HUES6 (cell line): ENCODE results near the gene PITPNC1.
"Not testable (repeated sequence)": the region's sequence is repeated elsewhere in the genome, so short reads cannot be mapped to it uniquely, and the experiment has no call there.

Experiments
- H3K27ac ChIP-seq: 2 replicates; pipeline ENCODE4 v1.7.0; 2013; ENCODE audit warnings: low read depth, mild to moderate bottlenecking, low read length, inconsistent platforms
- H3K27me3 ChIP-seq: 2 replicates; pipeline ENCODE4 v1.6.1; 2013; ENCODE audit warnings: low read length; ENCODE audit not compliant: control insufficient read depth, insufficient read depth
- H3K36me3 ChIP-seq: 2 replicates; pipeline ENCODE4 v1.6.1; 2013; ENCODE audit warnings: low read length; ENCODE audit not compliant: control insufficient read depth, insufficient read depth
- H3K4me1 ChIP-seq: 2 replicates; pipeline ENCODE4 v1.6.1; 2013; ENCODE audit warnings: low read length; ENCODE audit not compliant: control insufficient read depth, insufficient read depth
- H3K4me3 ChIP-seq: 2 replicates; pipeline ENCODE4 v1.5.1; 2013; ENCODE audit warnings: low read depth, low read length
- H3K9ac ChIP-seq: one replicate; pipeline ENCODE4 v1.6.1; 2013; ENCODE audit warnings: mild to moderate bottlenecking, low read length
- H3K9me3 ChIP-seq: 2 replicates; pipeline ENCODE4 v1.6.1; 2013; ENCODE audit warnings: low read depth, low read length; ENCODE audit not compliant: control insufficient read depth, insufficient read depth

The PITPNC1 gene

GRCh38 chr17:67503739-67504138, 126.7 kb downstream of the PITPNC1 start:
- Histone ChIP-seq H3K4me3 (no peak overlapping the region), H3K9ac (no peak overlapping the region), H3K36me3 (no peaks in the 10 kb centered on the region), H3K27ac (0 out of 2 replicates have a peak overlapping the region, but pooled peaks have one; percentile 35), H3K27me3 (no peaks in the 10 kb centered on the region), H3K9me3 (peaks cover 11% of the 10 kb centered on the region), H3K4me1 (peaks cover 31% of the 10 kb centered on the region)

DNA sequence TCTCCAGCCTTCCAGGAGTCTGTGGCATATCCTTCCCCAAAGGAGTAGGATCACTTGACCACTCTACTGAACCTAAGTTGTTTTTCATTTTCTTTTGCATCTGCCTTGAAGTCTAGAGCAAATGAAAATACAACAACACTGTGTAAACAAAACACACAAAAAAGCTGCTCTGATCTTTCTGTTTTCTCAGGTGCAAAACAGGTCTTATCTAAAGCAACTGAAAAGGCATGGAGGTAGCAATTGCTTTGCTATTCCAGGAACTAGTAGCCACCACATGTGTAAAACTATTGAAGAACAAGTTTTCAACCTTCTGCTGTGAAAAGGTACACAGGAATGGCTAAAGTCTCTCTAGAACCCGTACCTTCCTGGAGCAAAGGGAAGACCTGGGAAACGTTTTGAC, 127.1 kb downstream of the PITPNC1 start:
- Histone ChIP-seq H3K4me3 (no peak overlapping the region), H3K27ac (0 out of 2 replicates have a peak overlapping the region, but pooled peaks have one; percentile 35), H3K36me3 (no peaks in the 10 kb centered on the region)

DNA sequence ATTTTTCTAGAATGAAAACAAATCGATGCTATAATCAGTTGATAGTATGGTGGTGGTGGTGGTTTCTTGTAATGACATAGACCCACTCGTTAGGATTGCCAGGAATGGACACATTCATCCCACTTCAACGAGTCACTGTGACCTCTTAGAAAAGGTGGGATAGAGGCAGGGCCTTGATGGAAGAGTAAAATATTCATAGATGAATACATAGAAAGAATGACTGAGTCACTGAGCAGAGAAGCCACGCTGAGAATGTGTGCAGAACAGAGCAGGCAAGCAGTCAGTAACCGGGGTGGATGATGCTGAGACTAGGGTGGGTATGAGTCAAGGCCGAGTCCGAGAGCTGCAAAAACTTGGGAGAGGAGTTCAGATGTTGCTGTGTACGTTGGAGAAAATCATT, 129.9 kb downstream of the PITPNC1 start:
- H3K27me3 ChIP-seq = no peaks in the 10 kb centered on the region
- peaks cover 11% of the 10 kb centered on the region for H3K9me3 ChIP-seq
- H3K4me1 ChIP-seq = peaks cover 36% of the 10 kb centered on the region
- H3K36me3 ChIP-seq = no peaks in the 10 kb centered on the region
- no peak overlapping the region for H3K9ac ChIP-seq
- no peak overlapping the region for H3K27ac ChIP-seq
- no peak overlapping the region for H3K4me3 ChIP-seq

More for the DNA sequence above, 127.1 kb downstream of the PITPNC1 start:
- Histone ChIP-seq H3K9ac (no peak overlapping the region), H3K27me3 (no peaks in the 10 kb centered on the region), H3K9me3 (peaks cover 11% of the 10 kb centered on the region), H3K4me1 (peaks cover 31% of the 10 kb centered on the region)

GRCh38 chr17:67509390-67510287, 132.6 kb downstream of the PITPNC1 start:
- peaks cover 11% of the 10 kb centered on the region for H3K9me3 ChIP-seq
- no peak overlapping the region for H3K4me3 ChIP-seq
- peaks cover 19% of the 10 kb centered on the region for H3K4me1 ChIP-seq
- H3K36me3 ChIP-seq = no peaks in the 10 kb centered on the region
- H3K27ac ChIP-seq = no peak overlapping the region
- H3K9ac ChIP-seq = no peak overlapping the region
- H3K27me3 ChIP-seq = no peaks in the 10 kb centered on the region

GRCh38 chr17:67511012-67511411, 133.9 kb downstream of the PITPNC1 start:
- no peak overlapping the region for H3K4me3 ChIP-seq
- no peaks in the 10 kb centered on the region for H3K36me3 ChIP-seq
- no peaks in the 10 kb centered on the region for H3K27me3 ChIP-seq
- H3K27ac ChIP-seq = no peak overlapping the region
- H3K9me3 ChIP-seq = peaks cover 11% of the 10 kb centered on the region
- H3K4me1 ChIP-seq = peaks cover 25% of the 10 kb centered on the region
- H3K9ac ChIP-seq = no peak overlapping the region

DNA sequence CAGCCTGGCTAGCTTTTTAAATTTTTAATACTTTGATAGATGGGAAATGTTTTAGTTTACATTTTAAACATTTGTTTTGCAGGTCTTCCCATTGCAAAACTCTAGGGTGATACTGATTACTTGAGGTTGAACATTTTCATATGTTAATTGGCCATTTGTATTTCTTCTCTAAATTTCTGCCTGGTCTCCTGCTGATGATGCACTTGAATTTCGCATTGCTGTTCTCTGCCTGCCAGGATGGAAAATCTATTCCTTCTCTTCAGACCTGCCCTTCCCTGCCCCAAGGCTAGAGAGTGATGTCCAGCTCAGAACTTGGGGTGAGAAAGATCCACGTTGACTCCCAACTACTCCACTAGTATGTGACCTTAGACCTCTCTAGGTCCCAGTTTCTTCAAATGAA, 134.7 kb downstream of the PITPNC1 start:
- peaks cover 24% of the 10 kb centered on the region for H3K4me1 ChIP-seq
- no peaks in the 10 kb centered on the region for H3K36me3 ChIP-seq
- no peak overlapping the region for H3K4me3 ChIP-seq
- H3K9ac ChIP-seq = no peak overlapping the region
- H3K27ac ChIP-seq = no peak overlapping the region
- H3K9me3 ChIP-seq = peaks cover 11% of the 10 kb centered on the region
- no peaks in the 10 kb centered on the region for H3K27me3 ChIP-seq

DNA sequence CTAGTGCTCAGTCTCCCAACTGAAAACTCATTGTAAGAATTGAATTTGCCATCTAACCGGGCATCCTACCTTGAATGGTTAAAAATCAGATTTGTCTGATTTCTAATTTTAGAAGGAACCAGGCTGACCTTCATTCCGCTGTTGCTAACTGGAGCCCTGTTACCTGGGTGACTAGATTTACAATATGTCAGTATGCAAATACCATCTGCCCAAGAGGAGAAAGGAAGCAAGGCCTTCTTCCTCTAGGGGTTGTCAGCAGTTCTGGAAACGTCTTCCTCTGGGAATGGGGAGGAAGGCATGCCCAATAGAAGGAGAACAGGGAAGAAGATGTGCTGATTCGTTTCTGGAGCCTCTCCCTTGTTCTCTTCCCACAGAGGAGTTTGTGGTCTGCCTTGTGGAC, 137.9 kb downstream of the PITPNC1 start:
- no peaks in the 10 kb centered on the region for H3K27me3 ChIP-seq
- H3K36me3 ChIP-seq = no peaks in the 10 kb centered on the region
- peaks cover 28% of the 10 kb centered on the region for H3K4me1 ChIP-seq
- H3K9ac ChIP-seq = no peak overlapping the region
- no peak overlapping the region for H3K27ac ChIP-seq
- H3K4me3 ChIP-seq = no peak overlapping the region
- peaks cover 8% of the 10 kb centered on the region for H3K9me3 ChIP-seq

- Histone ChIP-seq H3K27ac (no peak overlapping the region), H3K9me3 (peaks cover 8% of the 10 kb centered on the region), H3K9ac (no peak overlapping the region), H3K27me3 (no peaks in the 10 kb centered on the region), H3K36me3 (no peaks in the 10 kb centered on the region), H3K4me1 (peaks cover 34% of the 10 kb centered on the region), H3K4me3 (no peak overlapping the region)
Observed at GRCh38 chr17:67515490-67516083, 138.5 kb downstream of the PITPNC1 start.

- not testable (repeated sequence) for H3K27me3 ChIP-seq, H3K36me3 ChIP-seq, H3K4me3 ChIP-seq, H3K9me3 ChIP-seq, H3K27ac ChIP-seq, H3K9ac ChIP-seq
- peaks cover 43% of the 10 kb centered on the region for H3K4me1 ChIP-seq
Observed at GRCh38 chr17:67516571-67516970, 139.5 kb downstream of the PITPNC1 start.

DNA sequence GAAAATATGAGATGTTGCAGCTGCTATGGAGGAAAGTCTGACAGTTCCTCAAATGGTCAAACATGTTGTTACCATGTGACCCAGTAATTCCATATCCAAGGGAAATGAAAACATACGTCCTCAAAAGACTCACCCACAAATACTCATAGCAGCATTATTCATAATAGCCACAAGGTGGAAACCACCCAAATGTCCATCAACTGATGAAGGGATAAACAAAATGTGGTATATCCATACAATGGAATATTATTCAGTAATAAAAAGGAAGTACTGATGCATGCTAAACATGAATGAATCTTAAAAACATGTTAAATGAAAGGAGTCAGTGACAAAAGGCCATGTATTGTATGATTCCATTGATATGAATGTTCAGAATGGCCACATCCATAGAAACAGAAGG, 140.2 kb downstream of the PITPNC1 start:
- peaks cover 47% of the 10 kb centered on the region for H3K4me1 ChIP-seq
- no peaks in the 10 kb centered on the region for H3K36me3 ChIP-seq
- no peak overlapping the region for H3K27ac ChIP-seq
- no peak overlapping the region for H3K4me3 ChIP-seq
- no peak overlapping the region for H3K9ac ChIP-seq
- peaks cover 8% of the 10 kb centered on the region for H3K9me3 ChIP-seq
- no peaks in the 10 kb centered on the region for H3K27me3 ChIP-seq

DNA sequence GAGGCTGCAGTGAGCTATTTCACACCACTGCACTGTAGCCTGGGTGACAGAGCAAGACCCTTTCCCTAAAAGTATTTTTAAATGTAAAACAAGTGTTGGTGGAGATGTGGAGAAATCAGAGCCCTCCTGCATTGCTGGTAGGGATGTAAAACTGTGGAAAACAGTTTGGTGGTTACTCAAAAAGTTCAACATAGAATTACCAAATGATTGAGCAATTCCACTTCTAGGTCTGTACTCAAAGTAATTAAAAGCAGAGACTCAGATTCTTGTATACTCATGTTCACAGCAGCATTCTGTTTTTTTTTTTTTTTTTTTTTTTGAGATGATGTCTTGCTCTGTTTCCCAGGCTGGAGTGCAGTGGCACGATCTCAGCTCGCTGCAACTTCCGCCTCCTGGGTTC, 141.8 kb downstream of the PITPNC1 start:
- Histone ChIP-seq H3K4me3 (no peak overlapping the region), H3K27ac (no peak overlapping the region), H3K9me3 (peaks cover 8% of the 10 kb centered on the region), H3K4me1 (peaks cover 57% of the 10 kb centered on the region), H3K36me3 (no peaks in the 10 kb centered on the region), H3K9ac (no peak overlapping the region), H3K27me3 (no peaks in the 10 kb centered on the region)
